SK-N-SH treated with all-trans-retinoic acid at 6 μM for 48 hours (cell line): Measurements from ENCODE around the gene PLEKHG5.

Source experiments
- ARNTL ChIP-seq: fragments of 450-650 bp; formaldehyde crosslinking; IDR thresholded peaks from 2 replicates; pipeline ENCODE4 v1.5.0; 2020; ENCODE audit warnings: low read depth, mild to moderate bottlenecking, moderate library complexity, borderline replicate concordance
- BACH2 ChIP-seq: fragments of 250-450 bp; sonication (Bioruptor Pico); IDR thresholded peaks from 2 replicates; pipeline ENCODE4 v1.9.0; 2021; ENCODE audit warnings: mild to moderate bottlenecking, borderline replicate concordance
- CSDC2 ChIP-seq: fragments of 250-450 bp; sonication (Bioruptor Pico); IDR thresholded peaks from 2 replicates; pipeline ENCODE4 v1.5.0; 2020; ENCODE audit warnings: mild to moderate bottlenecking, moderate library complexity
- GLIS3 ChIP-seq: fragments of 250-450 bp; sonication (Bioruptor Pico); IDR thresholded peaks from 2 replicates; pipeline ENCODE4 v1.5.0; 2020; ENCODE audit warnings: mild to moderate bottlenecking, moderate library complexity
- PPARA ChIP-seq: fragments of 250-450 bp; sonication (Bioruptor Pico); IDR thresholded peaks from 2 replicates; pipeline ENCODE4 v1.5.0; 2020; ENCODE audit warnings: mild to moderate bottlenecking, borderline replicate concordance
- SNAI2 ChIP-seq: fragments of 250-450 bp; sonication (Bioruptor Pico); IDR thresholded peaks from 2 replicates; pipeline ENCODE4 v1.5.0; 2020; ENCODE audit warnings: mild to moderate bottlenecking, moderate library complexity
- TCF4 ChIP-seq: fragments of 250-450 bp; sonication (Bioruptor Pico); IDR thresholded peaks from 2 replicates; pipeline ENCODE4 v1.8.0; 2021; ENCODE audit warnings: mild to moderate bottlenecking, moderate library complexity, borderline replicate concordance
- ZC3H10 ChIP-seq: fragments of 250-450 bp; sonication (Bioruptor Pico); IDR thresholded peaks from 2 replicates; pipeline ENCODE4 v1.5.1; 2021; ENCODE audit warnings: mild to moderate bottlenecking, moderate library complexity
- ZFP3 ChIP-seq: fragments of 250-450 bp; sonication (Bioruptor Pico); IDR thresholded peaks from 2 replicates; pipeline ENCODE4 v1.5.0; 2020; ENCODE audit warnings: mild to moderate bottlenecking, moderate library complexity
- ZNF565 ChIP-seq: fragments of 450-650 bp; formaldehyde crosslinking; conservative IDR thresholded peaks from 2 replicates; pipeline ENCODE4 v1.5.0; 2020; ENCODE audit warnings: low read depth, mild to moderate bottlenecking, moderate library complexity
- TF ChIP-seq, protein P1 (sequence below): fragments of 250-450 bp; sonication (Bioruptor Pico); IDR thresholded peaks from 2 replicates; pipeline ENCODE4 v1.8.0; 2021; ENCODE audit warnings: low read depth, mild to moderate bottlenecking, moderate library complexity, borderline replicate concordance
- TF ChIP-seq, protein P2 (sequence below): fragments of 250-450 bp; sonication (Bioruptor Pico); IDR thresholded peaks from 2 replicates; pipeline ENCODE4 v1.5.1; 2020; ENCODE audit warnings: low read depth, mild to moderate bottlenecking, moderate library complexity

DNA sequence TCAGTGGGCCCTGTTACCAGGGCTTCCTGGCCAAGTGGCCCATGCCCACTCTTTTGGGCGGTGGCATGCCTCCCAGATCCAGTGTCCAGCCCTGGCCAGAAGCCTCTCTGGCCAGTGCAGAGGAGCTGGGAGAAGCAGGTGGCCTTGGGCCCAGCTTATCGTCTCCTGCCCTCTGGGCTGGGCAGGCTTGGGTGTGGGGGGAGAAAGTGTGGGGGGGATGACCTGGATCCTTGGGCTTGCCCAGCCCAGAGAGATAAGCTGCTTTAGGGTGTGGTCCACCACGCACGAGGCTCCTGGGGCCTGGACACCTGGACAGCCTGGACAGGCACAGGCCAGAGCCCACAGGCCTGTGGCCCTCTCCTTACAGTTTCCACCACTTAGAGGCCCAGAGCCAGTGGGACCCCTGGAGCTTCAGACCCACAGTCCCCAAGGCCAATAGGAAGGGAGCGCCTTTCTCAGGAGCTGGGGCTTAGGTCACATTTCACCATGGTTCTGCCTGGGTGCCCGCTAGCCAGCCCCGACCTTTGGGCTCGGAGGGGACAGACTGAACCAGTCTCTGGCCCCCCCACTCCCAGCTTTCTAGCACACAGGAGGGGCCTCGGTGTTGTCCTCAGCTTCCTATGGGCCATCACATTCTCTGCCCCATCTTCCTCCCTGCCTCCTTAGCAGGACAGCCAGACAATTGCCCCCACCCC, 65.0 kb downstream of the PLEKHG5 start:
- TF ChIP-seq ZFP3 (CRISPR knock-in tag), result no peak
- TF ChIP-seq GLIS3 (CRISPR knock-in tag), result no peak
- no peak for TF ChIP-seq TCF4 (CRISPR knock-in tag)
- TF ChIP-seq, protein P1, sequence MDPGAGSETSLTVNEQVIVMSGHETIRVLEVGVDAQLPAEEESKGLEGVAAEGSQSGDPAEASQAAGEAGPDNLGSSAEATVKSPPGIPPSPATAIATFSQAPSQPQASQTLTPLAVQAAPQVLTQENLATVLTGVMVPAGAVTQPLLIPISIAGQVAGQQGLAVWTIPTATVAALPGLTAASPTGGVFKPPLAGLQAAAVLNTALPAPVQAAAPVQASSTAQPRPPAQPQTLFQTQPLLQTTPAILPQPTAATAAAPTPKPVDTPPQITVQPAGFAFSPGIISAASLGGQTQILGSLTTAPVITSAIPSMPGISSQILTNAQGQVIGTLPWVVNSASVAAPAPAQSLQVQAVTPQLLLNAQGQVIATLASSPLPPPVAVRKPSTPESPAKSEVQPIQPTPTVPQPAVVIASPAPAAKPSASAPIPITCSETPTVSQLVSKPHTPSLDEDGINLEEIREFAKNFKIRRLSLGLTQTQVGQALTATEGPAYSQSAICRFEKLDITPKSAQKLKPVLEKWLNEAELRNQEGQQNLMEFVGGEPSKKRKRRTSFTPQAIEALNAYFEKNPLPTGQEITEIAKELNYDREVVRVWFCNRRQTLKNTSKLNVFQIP, result no peak
- no peak for TF ChIP-seq BACH2 (CRISPR knock-in tag)
- TF ChIP-seq PPARA (CRISPR knock-in tag), result no peak
- TF ChIP-seq, protein P2, sequence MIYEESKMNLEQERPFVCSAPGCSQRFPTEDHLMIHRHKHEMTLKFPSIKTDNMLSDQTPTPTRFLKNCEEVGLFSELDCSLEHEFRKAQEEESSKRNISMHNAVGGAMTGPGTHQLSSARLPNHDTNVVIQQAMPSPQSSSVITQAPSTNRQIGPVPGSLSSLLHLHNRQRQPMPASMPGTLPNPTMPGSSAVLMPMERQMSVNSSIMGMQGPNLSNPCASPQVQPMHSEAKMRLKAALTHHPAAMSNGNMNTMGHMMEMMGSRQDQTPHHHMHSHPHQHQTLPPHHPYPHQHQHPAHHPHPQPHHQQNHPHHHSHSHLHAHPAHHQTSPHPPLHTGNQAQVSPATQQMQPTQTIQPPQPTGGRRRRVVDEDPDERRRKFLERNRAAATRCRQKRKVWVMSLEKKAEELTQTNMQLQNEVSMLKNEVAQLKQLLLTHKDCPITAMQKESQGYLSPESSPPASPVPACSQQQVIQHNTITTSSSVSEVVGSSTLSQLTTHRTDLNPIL (CRISPR knock-in tag), result no peak
- no peak for TF ChIP-seq ZNF565 (CRISPR knock-in tag)
- no peak for TF ChIP-seq ZC3H10 (CRISPR knock-in tag)
- no peak for TF ChIP-seq SNAI2
- no peak for TF ChIP-seq CSDC2
- TF ChIP-seq ARNTL, result no peak
